AG10803 (cell line): ENCODE measurements around the gene SETD2.

Experiments used
- DNase-seq: peaks from one replicate; pipeline ENCODE4 v3.0.0; 2010; ENCODE audit warnings: low read depth
- H3K4me3 ChIP-seq: 2 replicates; pipeline ENCODE4 v1.5.1; 2011; ENCODE audit warnings: mild to moderate bottlenecking, low read length, control low read depth
- CTCF ChIP-seq: conservative IDR thresholded peaks from 2 replicates; pipeline ENCODE4 v1.5.1; 2011; ENCODE audit warnings: mild to moderate bottlenecking, low read length, control low read depth, inconsistent platforms

Gene SETD2

GRCh38 chr3:46991406-46992165 lies 172.3 kb downstream of the SETD2 start:
- TF ChIP-seq CTCF = no peak
- H3K4me3 ChIP-seq = no peak overlapping the region
- no peak for DNase-seq

GRCh38 chr3:46990573-46991374 lies 173.1 kb downstream of the SETD2 start:
- no peak overlapping the region for H3K4me3 ChIP-seq
- DNase-seq = no peak
- no peak for TF ChIP-seq CTCF

- TF ChIP-seq CTCF = no peak
- no peak for DNase-seq
- H3K4me3 ChIP-seq = no peak overlapping the region
Observed at GRCh38 chr3:46989146-46989810, 174.6 kb downstream of the SETD2 start.

- TF ChIP-seq CTCF = no peak
- no peak overlapping the region for H3K4me3 ChIP-seq
Observed at GRCh38 chr3:46988616-46989015, 175.3 kb downstream of the SETD2 start.

GRCh38 chr3:46987743-46988401 lies 176.0 kb downstream of the SETD2 start:
- TF ChIP-seq CTCF = no peak
- DNase-seq = no peak
- no peak overlapping the region for H3K4me3 ChIP-seq

More at GRCh38 chr3:46988616-46989015, 175.3 kb downstream of the SETD2 start:
- no peak for DNase-seq

- H3K4me3 ChIP-seq = no peak overlapping the region
- no peak for TF ChIP-seq CTCF
- no peak for DNase-seq
Observed at GRCh38 chr3:46987319-46987742, 176.6 kb downstream of the SETD2 start.
